Measurements from ENCODE around the gene CCSER1.

The CCSER1 gene

DNA sequence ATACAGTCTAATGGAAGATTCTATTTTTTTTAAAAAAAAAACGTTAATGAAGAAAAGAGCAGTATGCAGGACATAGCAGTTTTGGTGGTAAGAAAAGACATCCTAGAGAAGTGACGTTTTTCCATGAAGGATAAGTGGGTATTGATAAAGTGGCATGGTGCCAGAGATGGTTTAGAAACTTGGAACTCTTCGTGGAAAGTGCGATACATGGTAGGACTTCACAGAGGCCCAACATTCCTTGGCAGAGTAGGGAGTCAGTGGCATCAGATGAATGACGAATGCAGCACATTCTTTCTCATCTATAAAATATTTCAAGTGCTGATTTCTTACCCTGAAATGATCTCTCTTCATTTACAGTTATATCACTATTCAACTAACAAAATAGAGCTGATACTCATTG, 298.7 kb downstream of the CCSER1 start:
- Histone ChIP-seq H4K20me1 (ENCODE audit: low read depth, low read length) (no peaks in the 10 kb centered on the region), H3K9me3 (ENCODE audit: insufficient read depth, low read length) (no peaks in the 10 kb centered on the region), H3K4me2 (ENCODE audit: low read depth, low read length, poor library complexity, severe bottlenecking) (no peak overlapping the region), H3K9ac (ENCODE audit: low read length) (no peak overlapping the region), H2AFZ (ENCODE audit: low read depth, low read length, severe bottlenecking) (no peak overlapping the region), H3K36me3 (ENCODE audit: low read length) (no peaks in the 10 kb centered on the region), H3K79me2 (ENCODE audit: insufficient read depth, low read length) (no peaks in the 10 kb centered on the region), H3F3A (ENCODE audit: insufficient read depth) (no peaks in the 10 kb centered on the region), H3K27me3 (ENCODE audit: low read length) (no peaks in the 10 kb centered on the region), H3K9me2 (replicated peaks; ENCODE audit: insufficient read depth, low read length) (no peaks in the 10 kb centered on the region), H3K4me3 (ENCODE audit: insufficient read depth, low read length, poor library complexity, severe bottlenecking) (no peak overlapping the region), H3K27ac (ENCODE audit: low read depth, low read length) (no peak overlapping the region)
- TF ChIP-seq, protein P1, sequence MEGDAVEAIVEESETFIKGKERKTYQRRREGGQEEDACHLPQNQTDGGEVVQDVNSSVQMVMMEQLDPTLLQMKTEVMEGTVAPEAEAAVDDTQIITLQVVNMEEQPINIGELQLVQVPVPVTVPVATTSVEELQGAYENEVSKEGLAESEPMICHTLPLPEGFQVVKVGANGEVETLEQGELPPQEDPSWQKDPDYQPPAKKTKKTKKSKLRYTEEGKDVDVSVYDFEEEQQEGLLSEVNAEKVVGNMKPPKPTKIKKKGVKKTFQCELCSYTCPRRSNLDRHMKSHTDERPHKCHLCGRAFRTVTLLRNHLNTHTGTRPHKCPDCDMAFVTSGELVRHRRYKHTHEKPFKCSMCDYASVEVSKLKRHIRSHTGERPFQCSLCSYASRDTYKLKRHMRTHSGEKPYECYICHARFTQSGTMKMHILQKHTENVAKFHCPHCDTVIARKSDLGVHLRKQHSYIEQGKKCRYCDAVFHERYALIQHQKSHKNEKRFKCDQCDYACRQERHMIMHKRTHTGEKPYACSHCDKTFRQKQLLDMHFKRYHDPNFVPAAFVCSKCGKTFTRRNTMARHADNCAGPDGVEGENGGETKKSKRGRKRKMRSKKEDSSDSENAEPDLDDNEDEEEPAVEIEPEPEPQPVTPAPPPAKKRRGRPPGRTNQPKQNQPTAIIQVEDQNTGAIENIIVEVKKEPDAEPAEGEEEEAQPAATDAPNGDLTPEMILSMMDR (IDR thresholded peaks at IDR 0.05; ENCODE audit: insufficient read depth, low read length, poor library complexity, severe bottlenecking) = no peak
- no peak for TF ChIP-seq EZH2phosphoT487 (conservative IDR thresholded peaks at IDR 0.05; ENCODE audit: low read length)

DNA sequence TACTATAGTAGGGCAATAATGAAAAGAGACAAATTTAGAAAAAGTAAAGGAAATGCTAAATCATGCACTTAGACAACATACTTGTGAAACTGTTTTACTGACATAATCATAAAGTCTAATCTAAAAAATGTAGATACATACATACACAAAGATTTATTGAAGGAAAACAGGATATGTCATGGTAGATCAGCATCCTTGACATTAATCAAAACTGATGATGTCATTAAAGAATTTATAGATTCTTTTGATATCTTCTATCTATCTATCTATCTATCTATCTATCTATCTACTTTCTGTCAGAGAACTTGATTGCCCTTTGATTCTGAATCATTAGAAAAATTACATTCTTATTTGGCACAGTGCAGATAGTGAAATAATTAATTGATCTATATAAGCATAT, 311.3 kb downstream of the CCSER1 start:
- H4K20me1 ChIP-seq (ENCODE audit: low read depth, low read length) = no peaks in the 10 kb centered on the region
- H3K9ac ChIP-seq (ENCODE audit: low read length) = no peak overlapping the region
- no peak for TF ChIP-seq EZH2phosphoT487 (conservative IDR thresholded peaks at IDR 0.05; ENCODE audit: low read length)
- TF ChIP-seq, protein P1 (IDR thresholded peaks at IDR 0.05; ENCODE audit: insufficient read depth, low read length, poor library complexity, severe bottlenecking) = no peak
- no peaks in the 10 kb centered on the region for H3K27me3 ChIP-seq (ENCODE audit: low read length)
- no peak overlapping the region for H3K27ac ChIP-seq (ENCODE audit: low read depth, low read length)
- no peaks in the 10 kb centered on the region for H3K9me2 ChIP-seq (replicated peaks; ENCODE audit: insufficient read depth, low read length)
- no peak overlapping the region for H3K4me3 ChIP-seq (ENCODE audit: insufficient read depth, low read length, poor library complexity, severe bottlenecking)
- H3K9me3 ChIP-seq (ENCODE audit: insufficient read depth, low read length) = no peaks in the 10 kb centered on the region
- no peak overlapping the region for H2AFZ ChIP-seq (ENCODE audit: low read depth, low read length, severe bottlenecking)
- no peaks in the 10 kb centered on the region for H3K79me2 ChIP-seq (ENCODE audit: insufficient read depth, low read length)
- H3K4me2 ChIP-seq (ENCODE audit: low read depth, low read length, poor library complexity, severe bottlenecking) = no peak overlapping the region
- H3F3A ChIP-seq (ENCODE audit: insufficient read depth) = no peaks in the 10 kb centered on the region
- no peaks in the 10 kb centered on the region for H3K36me3 ChIP-seq (ENCODE audit: low read length)

DNA sequence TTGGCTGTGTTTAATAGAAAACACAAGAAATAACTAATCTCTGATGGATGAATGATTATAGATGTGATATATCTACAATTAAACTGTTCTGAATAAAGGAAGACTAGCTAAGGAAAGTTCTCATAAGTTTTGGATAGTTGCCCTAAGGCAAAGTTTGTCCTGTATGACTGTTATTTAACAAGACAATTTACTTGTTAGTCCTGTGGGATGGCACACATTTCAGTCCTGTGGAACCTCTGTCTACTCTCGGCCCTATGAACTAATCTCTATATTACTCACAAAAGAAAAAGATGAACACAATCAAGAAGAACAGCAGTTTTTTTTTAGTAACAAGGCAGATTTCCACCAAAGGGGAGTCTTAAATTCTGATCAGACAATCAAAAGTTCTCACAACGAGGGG, 314.6 kb downstream of the CCSER1 start:
- H2AFZ ChIP-seq (ENCODE audit: low read depth, low read length, severe bottlenecking) = no peak overlapping the region
- no peaks in the 10 kb centered on the region for H3K36me3 ChIP-seq (ENCODE audit: low read length)
- TF ChIP-seq, protein P1 (IDR thresholded peaks at IDR 0.05; ENCODE audit: insufficient read depth, low read length, poor library complexity, severe bottlenecking) = no peak
- TF ChIP-seq EZH2phosphoT487 (conservative IDR thresholded peaks at IDR 0.05; ENCODE audit: low read length) = no peak
- H3K79me2 ChIP-seq (ENCODE audit: insufficient read depth, low read length) = no peaks in the 10 kb centered on the region
- H3K9me3 ChIP-seq (ENCODE audit: insufficient read depth, low read length) = no peaks in the 10 kb centered on the region
- no peak overlapping the region for H3K27ac ChIP-seq (ENCODE audit: low read depth, low read length)
- H3K9me2 ChIP-seq (replicated peaks; ENCODE audit: insufficient read depth, low read length) = no peaks in the 10 kb centered on the region
- no peaks in the 10 kb centered on the region for H3K27me3 ChIP-seq (ENCODE audit: low read length)
- no peak overlapping the region for H3K4me3 ChIP-seq (ENCODE audit: insufficient read depth, low read length, poor library complexity, severe bottlenecking)
- no peak overlapping the region for H3K9ac ChIP-seq (ENCODE audit: low read length)
- H3F3A ChIP-seq (ENCODE audit: insufficient read depth) = no peaks in the 10 kb centered on the region
- H3K4me2 ChIP-seq (ENCODE audit: low read depth, low read length, poor library complexity, severe bottlenecking) = no peak overlapping the region
- no peaks in the 10 kb centered on the region for H4K20me1 ChIP-seq (ENCODE audit: low read depth, low read length)

All from SU-DHL-6 (cell line).